NB4 (cell line): ENCODE data around the gene NRDC.

Experiments used
- DNase-seq: peaks from one replicate; pipeline ENCODE4 v3.0.0; 2010; ENCODE audit warnings: low read depth
- H3K4me3 ChIP-seq: one replicate; pipeline ENCODE4 v1.5.1; 2011; ENCODE audit warnings: mild to moderate bottlenecking, low read depth, low read length, moderate library complexity
- MYC ChIP-seq: IDR thresholded peaks from 2 replicates; pipeline ENCODE4 v1.6.1; 2011; ENCODE audit warnings: low read depth, low read length
- POLR2A ChIP-seq: IDR thresholded peaks from 2 replicates; pipeline ENCODE4 v1.6.1; 2011; ENCODE audit warnings: mild to moderate bottlenecking; ENCODE audit not compliant: insufficient read length; ENCODE audit errors: extremely low read depth
- TF ChIP-seq, protein P1 (sequence below): IDR thresholded peaks from one replicate; pipeline ENCODE4 v1.5.1; 2012; ENCODE audit warnings: low read depth, low read length
- TF ChIP-seq, protein P2 (sequence below): IDR thresholded peaks from 2 replicates; pipeline ENCODE4 v1.6.1; 2011; ENCODE audit warnings: low read depth, low read length

NRDC gene

DNA sequence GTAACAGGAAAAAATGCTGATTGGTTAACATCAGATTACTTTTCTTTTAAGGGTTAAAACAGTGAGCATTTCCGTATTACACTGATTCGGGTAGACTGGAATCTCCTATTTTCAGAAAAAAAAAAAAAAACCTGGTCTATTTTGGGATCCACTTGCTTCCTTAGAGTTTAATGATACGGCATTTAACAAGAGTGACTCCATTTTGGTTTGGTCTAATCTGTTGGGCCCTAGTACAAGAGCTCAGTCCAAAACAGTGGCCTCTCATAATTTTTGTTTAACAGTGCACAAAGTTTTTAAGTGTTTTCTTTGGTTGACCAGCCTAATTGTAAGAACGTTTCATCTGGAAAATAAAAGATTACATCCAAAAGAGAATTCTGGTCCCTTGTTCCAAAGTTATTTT lies 120.2 kb downstream of the NRDC start:
- H3K4me3 ChIP-seq = no peak overlapping the region
- TF ChIP-seq, protein P1, sequence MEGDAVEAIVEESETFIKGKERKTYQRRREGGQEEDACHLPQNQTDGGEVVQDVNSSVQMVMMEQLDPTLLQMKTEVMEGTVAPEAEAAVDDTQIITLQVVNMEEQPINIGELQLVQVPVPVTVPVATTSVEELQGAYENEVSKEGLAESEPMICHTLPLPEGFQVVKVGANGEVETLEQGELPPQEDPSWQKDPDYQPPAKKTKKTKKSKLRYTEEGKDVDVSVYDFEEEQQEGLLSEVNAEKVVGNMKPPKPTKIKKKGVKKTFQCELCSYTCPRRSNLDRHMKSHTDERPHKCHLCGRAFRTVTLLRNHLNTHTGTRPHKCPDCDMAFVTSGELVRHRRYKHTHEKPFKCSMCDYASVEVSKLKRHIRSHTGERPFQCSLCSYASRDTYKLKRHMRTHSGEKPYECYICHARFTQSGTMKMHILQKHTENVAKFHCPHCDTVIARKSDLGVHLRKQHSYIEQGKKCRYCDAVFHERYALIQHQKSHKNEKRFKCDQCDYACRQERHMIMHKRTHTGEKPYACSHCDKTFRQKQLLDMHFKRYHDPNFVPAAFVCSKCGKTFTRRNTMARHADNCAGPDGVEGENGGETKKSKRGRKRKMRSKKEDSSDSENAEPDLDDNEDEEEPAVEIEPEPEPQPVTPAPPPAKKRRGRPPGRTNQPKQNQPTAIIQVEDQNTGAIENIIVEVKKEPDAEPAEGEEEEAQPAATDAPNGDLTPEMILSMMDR = no peak
- TF ChIP-seq POLR2A (no peak), MYC (no peak)
- TF ChIP-seq, protein P2, sequence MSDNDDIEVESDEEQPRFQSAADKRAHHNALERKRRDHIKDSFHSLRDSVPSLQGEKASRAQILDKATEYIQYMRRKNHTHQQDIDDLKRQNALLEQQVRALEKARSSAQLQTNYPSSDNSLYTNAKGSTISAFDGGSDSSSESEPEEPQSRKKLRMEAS = no peak
- no peak for DNase-seq

DNA sequence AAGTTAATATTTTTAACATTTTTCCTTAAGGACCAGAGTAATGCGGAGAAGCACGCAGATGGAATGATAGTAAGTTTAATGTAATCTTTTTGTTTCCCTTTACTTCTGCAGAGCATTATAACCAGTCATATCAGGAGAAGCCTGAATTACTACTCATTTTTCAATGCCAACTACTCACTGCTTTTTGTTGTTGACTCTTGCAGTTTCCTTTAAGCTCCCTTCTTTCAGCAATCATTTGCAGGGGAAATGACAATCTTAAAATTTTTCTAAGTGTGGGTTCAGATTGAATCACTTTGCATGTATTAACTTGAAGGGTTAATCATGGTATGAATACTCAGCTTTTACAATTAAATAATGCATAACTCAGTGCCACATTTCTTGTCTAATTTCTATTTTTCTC lies 122.2 kb downstream of the NRDC start:
- no peak overlapping the region for H3K4me3 ChIP-seq
- TF ChIP-seq, protein P1 = no peak
- TF ChIP-seq, protein P2 = no peak
- no peak for TF ChIP-seq MYC

DNA sequence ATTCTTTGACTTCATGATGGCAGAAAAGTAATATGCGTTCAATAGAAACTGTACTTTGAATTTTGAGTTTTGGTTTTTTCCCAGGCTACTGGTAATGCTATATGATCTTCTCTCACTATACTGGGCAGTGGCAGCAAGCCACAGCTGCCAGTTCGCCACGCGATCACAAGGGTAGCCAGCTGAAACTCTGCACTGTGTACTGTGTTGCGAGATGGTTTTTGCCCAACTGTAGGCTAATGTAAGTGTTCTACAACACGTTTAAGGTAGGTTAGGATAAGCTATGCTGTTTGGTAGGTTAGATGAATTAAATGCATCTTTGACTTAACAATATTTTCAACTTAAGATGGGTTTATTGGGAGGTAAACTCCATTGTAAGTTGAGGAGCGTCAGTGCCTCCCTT lies 123.1 kb downstream of the NRDC start:
- H3K4me3 ChIP-seq = no peak overlapping the region
- TF ChIP-seq, protein P2 = no peak
- TF ChIP-seq POLR2A (no peak), MYC (no peak)
- TF ChIP-seq, protein P1 = no peak
- no peak for DNase-seq

More for the DNA sequence above, 122.2 kb downstream of the NRDC start:
- DNase-seq = no peak

DNA sequence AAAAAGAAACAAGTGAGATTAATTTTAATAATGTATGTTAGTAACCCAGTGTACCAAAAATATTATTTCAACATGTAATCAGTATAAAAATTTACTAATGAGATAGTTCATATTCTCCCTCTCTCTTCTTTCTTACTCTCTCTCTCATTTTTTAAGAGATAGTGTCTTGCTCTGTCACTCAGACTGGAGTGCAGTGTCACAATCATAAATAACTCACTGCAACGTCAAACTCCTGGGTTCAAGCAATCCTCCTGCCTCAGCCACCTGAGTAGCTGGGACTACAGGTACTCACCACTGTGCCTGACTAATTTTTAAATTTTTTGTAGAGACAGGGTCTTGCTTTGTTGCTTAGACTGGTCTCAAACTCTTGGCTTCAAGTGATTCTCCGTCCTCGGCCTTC lies 123.9 kb downstream of the NRDC start:
- TF ChIP-seq MYC (no peak), POLR2A (no peak)
- TF ChIP-seq, protein P2 = no peak
- TF ChIP-seq, protein P1 = no peak

DNA sequence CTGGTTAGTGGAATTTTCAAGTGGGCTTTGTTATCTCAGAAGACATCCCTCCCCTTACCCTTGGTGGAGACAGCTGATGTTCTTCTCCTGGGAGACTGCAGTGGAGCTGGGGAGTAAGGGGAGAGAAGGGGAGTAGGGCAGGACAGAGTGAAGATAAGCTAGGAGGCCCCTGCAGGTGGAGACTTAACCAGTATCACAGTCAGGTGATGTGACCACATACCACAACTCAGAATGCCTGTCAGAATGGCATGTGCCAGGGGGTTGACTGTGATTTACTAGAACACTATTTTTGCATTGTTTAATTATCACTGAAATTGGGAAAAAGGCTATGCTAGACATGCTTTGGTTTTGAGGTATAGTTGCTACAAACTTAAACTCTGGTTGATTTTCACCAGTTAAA lies 124.6 kb downstream of the NRDC start:
- H3K4me3 ChIP-seq = no peak overlapping the region
- TF ChIP-seq, protein P1 = no peak

More for the DNA sequence above, 123.9 kb downstream of the NRDC start:
- H3K4me3 ChIP-seq = no peak overlapping the region
- DNase-seq = no peak

DNA sequence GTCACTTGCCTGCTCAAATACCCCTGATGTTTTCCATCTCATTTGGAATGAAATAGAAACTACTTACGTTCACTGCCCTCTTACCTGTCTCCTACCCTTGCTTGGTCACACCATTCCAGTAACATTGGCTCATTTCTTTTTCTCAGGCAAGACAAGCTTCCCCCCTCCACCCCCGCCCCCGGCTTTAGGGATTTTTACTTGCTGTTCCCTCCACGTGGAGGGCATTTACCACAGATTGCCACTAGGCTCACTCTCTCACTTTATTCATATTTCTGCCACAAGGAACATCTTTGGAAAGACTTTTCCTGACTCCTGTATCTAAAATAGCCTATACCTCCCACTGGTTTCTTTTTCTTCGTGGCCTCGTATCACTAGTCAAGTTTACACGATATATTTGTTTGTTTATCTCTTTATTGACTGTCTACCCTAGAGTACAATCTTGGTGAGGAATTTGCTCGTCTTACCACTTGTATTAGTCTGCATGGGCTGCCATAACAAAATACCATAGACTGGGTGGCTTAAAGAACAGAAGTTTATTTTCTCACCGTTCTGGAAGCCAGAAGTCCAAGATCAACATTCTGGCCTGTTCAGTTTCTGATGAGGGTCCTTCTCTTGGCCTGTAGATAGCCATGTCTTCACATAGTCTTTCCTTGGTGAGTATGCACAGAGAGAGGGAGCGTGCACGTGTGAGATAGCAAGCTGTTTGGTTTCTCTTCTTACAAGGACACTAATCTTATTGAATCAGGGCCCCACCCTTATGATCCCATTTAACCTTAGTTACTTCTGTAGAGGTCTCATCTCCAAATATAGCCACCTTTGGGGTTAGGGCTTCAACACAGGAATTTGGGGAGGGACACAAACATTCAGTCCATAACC lies 126.2 kb downstream of the NRDC start:
- no peak for DNase-seq
- H3K4me3 ChIP-seq = no peak overlapping the region
- no peak for TF ChIP-seq MYC
- no peak for TF ChIP-seq POLR2A
- TF ChIP-seq, protein P2 = no peak

More for the DNA sequence above, 124.6 kb downstream of the NRDC start:
- no peak for DNase-seq
